B cell (primary cell): ENCODE results near the gene SLC7A1. TPM values are rescaled to one million over a fixed set of nuclear protein-coding genes. Genes with fewer than 3 reads are reported as not detected.

Experiments used
- ATAC-seq: fragments of 200-7000 bp; cut with Tn5 transposase; one replicate; pipeline ENCODE4 v1.10.0; 2021; ENCODE audit warnings: low read depth, mild to moderate bottlenecking, moderate number of reproducible peaks, moderate library complexity
- CTCF ChIA-PET: fragments of 350-600 bp; sonication (Branson Sonifier 250); formaldehyde crosslinking; loops from one replicate; lab custom pipeline; 2021; ENCODE audit warnings: antibody characterized with exemption, inconsistent platforms; lab: Charles Lee
- POLR2A ChIA-PET: fragments of 350-600 bp; sonication (Branson Sonifier 250); formaldehyde crosslinking; loops from one replicate; lab custom pipeline; 2021; ENCODE audit warnings: antibody characterized with exemption; lab: Charles Lee
- DNase-seq: peaks from one replicate; pipeline ENCODE4 v3.0.0; 2013
- H2AFZ ChIP-seq: 2 replicates; pipeline ENCODE4 v1.6.1; 2012; ENCODE audit warnings: mild to moderate bottlenecking, low read depth, low read length; ENCODE audit not compliant: insufficient read depth, poor library complexity, severe bottlenecking
- H3K27ac ChIP-seq, 2 donors: 1 replicate in 1 of 2; 2 replicates in 1 of 2; pipeline ENCODE4 v1.5.1; 2012 to 2013; ENCODE audit warnings: low read length in 2 of 2, mild to moderate bottlenecking in 2 of 2, moderate library complexity in 1 of 2
- H3K27me3 ChIP-seq, 4 experiments: fragments of 200-600 bp in 1 of 4; sonication (generic) in 1 of 4; replicated peaks in 1 of 4; 1 replicate in 2 of 4; 2 replicates in 2 of 4; pipeline versions ENCODE4 v1.6.1 to v1.7.0; 2013 to 2016; ENCODE audit warnings: low read length in 3 of 4, mild to moderate bottlenecking in 2 of 4, mixed read lengths in 1 of 4, moderate library complexity in 1 of 4; ENCODE audit not compliant: insufficient read depth in 4 of 4, control insufficient read depth in 3 of 4; ENCODE audit errors: control extremely low read depth in 1 of 4
- H3K36me3 ChIP-seq, 2 experiments: replicated peaks in 1 of 2; 1 replicate in 1 of 2; 2 replicates in 1 of 2; pipeline versions ENCODE4 v1.6.1 to v1.7.1; 2013; ENCODE audit warnings: low read length in 1 of 2; ENCODE audit not compliant: insufficient read depth in 2 of 2, control insufficient read depth in 1 of 2; ENCODE audit errors: control extremely low read depth in 1 of 2, extremely low read depth in 1 of 2
- H3K4me1 ChIP-seq, 2 donors: fragments of 200-600 bp in 1 of 2; sonication (generic) in 1 of 2; 1 replicate in 1 of 2; 2 replicates in 1 of 2; pipeline versions ENCODE4 v1.5.1 to v1.6.1; 2013 to 2017; ENCODE audit warnings: low read length in 2 of 2; ENCODE audit not compliant: control insufficient read depth in 2 of 2, insufficient read depth in 2 of 2
- H3K4me2 ChIP-seq: replicated peaks from 2 replicates; pipeline ENCODE3; 2012; ENCODE audit warnings: mild to moderate bottlenecking, low read depth, low read length; ENCODE audit not compliant: poor library complexity, severe bottlenecking
- H3K4me3 ChIP-seq, 5 experiments: fragments of 200-600 bp in 1 of 5; sonication (generic) in 1 of 5; 1 replicate in 3 of 5; 2 replicates in 2 of 5; pipeline versions ENCODE4 v1.5.1 to v1.7.0; 2011 to 2016; ENCODE audit warnings: low read length in 4 of 5, mild to moderate bottlenecking in 4 of 5, low read depth in 2 of 5, control low read depth in 1 of 5, moderate library complexity in 1 of 5; ENCODE audit not compliant: insufficient read depth in 1 of 5; ENCODE audit errors: control extremely low read depth in 1 of 5, extremely low read depth in 1 of 5
- H3K79me2 ChIP-seq: fragments of 200-600 bp; sonication (generic); one replicate; pipeline ENCODE4 v1.6.0; 2016; ENCODE audit warnings: low read length; ENCODE audit not compliant: control insufficient read depth, insufficient read depth
- H3K9ac ChIP-seq: fragments of 200-600 bp; sonication (generic); 2 replicates; pipeline ENCODE4 v1.6.1; 2017; ENCODE audit warnings: mild to moderate bottlenecking, low read length, moderate library complexity
- H3K9me3 ChIP-seq, 3 donors: one replicate each; pipeline versions ENCODE4 v1.6.1 to v1.7.1; 2013; ENCODE audit warnings: low read length in 2 of 3; ENCODE audit not compliant: control insufficient read depth in 2 of 3, insufficient read depth in 1 of 3; ENCODE audit errors: control extremely low read depth in 1 of 3
- H4K20me1 ChIP-seq: 2 replicates; pipeline ENCODE4 v1.6.0; 2012; ENCODE audit warnings: mild to moderate bottlenecking, low read length; ENCODE audit not compliant: insufficient read depth, control insufficient read depth, poor library complexity, severe bottlenecking
- H3K27ac Mint-ChIP-seq: one replicate; pipeline ENCODE4 v1.8.0; 2021; ENCODE audit warnings: mixed read lengths
- H3K27me3 Mint-ChIP-seq: one replicate; pipeline ENCODE4 v1.8.0; 2021; ENCODE audit warnings: mixed read lengths
- H3K4me1 Mint-ChIP-seq: one replicate; pipeline ENCODE4 v1.8.0; 2021; ENCODE audit warnings: mixed read lengths
- H3K4me3 Mint-ChIP-seq: one replicate; pipeline ENCODE4 v1.8.0; 2021; ENCODE audit warnings: mixed read lengths
- H3K9me3 Mint-ChIP-seq: one replicate; pipeline ENCODE4 v1.8.0; 2022; ENCODE audit warnings: mixed read lengths; ENCODE audit not compliant: insufficient read depth
- EZH2 ChIP-seq: IDR thresholded peaks from 2 replicates; pipeline ENCODE4 v1.6.1; 2012; ENCODE audit warnings: borderline replicate concordance, low read depth, mild to moderate bottlenecking, moderate library complexity, low read length; ENCODE audit not compliant: insufficient read depth, poor library complexity, severe bottlenecking
- WGBS: methylation state at CpG from one replicate; pipeline ENCODE4 v1.1.5; 2013; ENCODE audit warnings: missing lambda C conversion rate; ENCODE audit not compliant: insufficient coverage; 5-methylcytosine and 5-hydroxymethylcytosine counted together
- intact Hi-C: fragments of 100-400 bp; cut with micrococcal nuclease; formaldehyde crosslinking; loops from one replicate; pipeline ENCODE4 v1.10.0; 2022
- polyA plus RNA-seq: library from polyadenylated mRNA; depleted of rRNA; stranded (reverse); fragments of >200 nt; gene quantifications from 2 replicates; pipeline ENCODE4 v1.2.3, GENCODE V29; 2012
- total RNA-seq, 2 donors: library from RNA; stranded (reverse); fragments of 120-200 nt in 1 of 2; gene quantifications; 1 replicate in 1 of 2; 2 replicates in 1 of 2; pipeline versions ENCODE4 v1.2.3 to v1.2.4, GENCODE V29; 2013 to 2022
- TF ChIP-seq, protein P1 (sequence below): fragments of 200-600 bp; IDR thresholded peaks from one replicate; pipeline ENCODE4 v1.8.0; 2022; ENCODE audit warnings: antibody characterized with exemption, mild to moderate bottlenecking

Gene SLC7A1
- total and polyA plus RNA-seq, 2 donors (not counting 1 experiment from before 2014, with no cell fraction given) = 3.3 to 23.1 TPM

GRCh38 chr13:29539856-29540255 is 55.6 kb downstream of the SLC7A1 start:
- Histone ChIP-seq H3K27me3 (no peaks in the 10 kb centered on the region), H3K79me2 (peaks cover 32% of the 10 kb centered on the region), H3K9ac (no peak overlapping the region), H3K27ac (no peak overlapping the region), H3K4me3 (no peak overlapping the region), H3K36me3 (peaks cover 0 to 2% of the 10 kb centered on the region in 2 experiments), H2AFZ (no peak overlapping the region), H3K4me2 (no peak overlapping the region), H4K20me1 (no peaks in the 10 kb centered on the region), H3K4me1 (no peaks in the 10 kb centered on the region), H3K9me3 (no peaks in the 10 kb centered on the region)
- no CpG with 5 or more reads among the region's 2 CpGs for WGBS
- no peak for DNase-seq
- H3K4me3 Mint-ChIP-seq = no peak overlapping the region
- no peak overlapping the region for H3K27ac Mint-ChIP-seq
- no peaks in the 10 kb centered on the region for H3K9me3 Mint-ChIP-seq
- POLR2A ChIA-PET = no interaction called here
- TF ChIP-seq EZH2 = no peak
- TF ChIP-seq, protein P1, sequence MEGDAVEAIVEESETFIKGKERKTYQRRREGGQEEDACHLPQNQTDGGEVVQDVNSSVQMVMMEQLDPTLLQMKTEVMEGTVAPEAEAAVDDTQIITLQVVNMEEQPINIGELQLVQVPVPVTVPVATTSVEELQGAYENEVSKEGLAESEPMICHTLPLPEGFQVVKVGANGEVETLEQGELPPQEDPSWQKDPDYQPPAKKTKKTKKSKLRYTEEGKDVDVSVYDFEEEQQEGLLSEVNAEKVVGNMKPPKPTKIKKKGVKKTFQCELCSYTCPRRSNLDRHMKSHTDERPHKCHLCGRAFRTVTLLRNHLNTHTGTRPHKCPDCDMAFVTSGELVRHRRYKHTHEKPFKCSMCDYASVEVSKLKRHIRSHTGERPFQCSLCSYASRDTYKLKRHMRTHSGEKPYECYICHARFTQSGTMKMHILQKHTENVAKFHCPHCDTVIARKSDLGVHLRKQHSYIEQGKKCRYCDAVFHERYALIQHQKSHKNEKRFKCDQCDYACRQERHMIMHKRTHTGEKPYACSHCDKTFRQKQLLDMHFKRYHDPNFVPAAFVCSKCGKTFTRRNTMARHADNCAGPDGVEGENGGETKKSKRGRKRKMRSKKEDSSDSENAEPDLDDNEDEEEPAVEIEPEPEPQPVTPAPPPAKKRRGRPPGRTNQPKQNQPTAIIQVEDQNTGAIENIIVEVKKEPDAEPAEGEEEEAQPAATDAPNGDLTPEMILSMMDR = no peak
- no peaks in the 10 kb centered on the region for H3K27me3 Mint-ChIP-seq
- intact Hi-C loops = no loop called here
- peaks cover 11% of the 10 kb centered on the region for H3K4me1 Mint-ChIP-seq
- ATAC-seq = no peak
- CTCF ChIA-PET = no interaction called here

DNA sequence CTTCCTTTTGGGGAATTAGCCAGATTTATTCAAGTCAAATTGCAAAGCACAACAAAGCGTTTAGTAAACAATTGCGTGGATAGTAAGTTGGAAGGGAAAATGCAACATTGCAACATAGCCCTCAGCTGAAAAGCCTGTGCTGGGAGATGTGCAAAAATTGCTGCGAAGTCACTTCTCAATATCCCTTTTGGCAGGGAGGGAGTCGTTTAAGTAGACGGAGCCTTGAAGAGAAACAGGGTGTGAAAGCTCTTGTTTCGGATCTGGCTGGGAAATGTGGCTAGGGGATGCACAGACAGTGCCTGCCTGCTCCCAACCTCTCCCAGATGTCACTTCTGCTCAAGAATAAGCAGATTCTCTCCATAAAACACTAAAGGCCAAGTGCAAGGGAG is 56.8 kb downstream of the SLC7A1 start:
- Mint-ChIP-seq H3K4me3 (no peak overlapping the region), H3K9me3 (no peaks in the 10 kb centered on the region), H3K27me3 (no peaks in the 10 kb centered on the region), H3K4me1 (peaks cover 11% of the 10 kb centered on the region), H3K27ac (no peak overlapping the region)
- TF ChIP-seq, protein P1 = no peak
- no peak for TF ChIP-seq EZH2
- Histone ChIP-seq H3K4me3 (no peak overlapping the region), H3K9me3 (no peaks in the 10 kb centered on the region), H4K20me1 (no peaks in the 10 kb centered on the region), H3K27ac (no peak overlapping the region), H3K4me2 (no peak overlapping the region), H2AFZ (no peak overlapping the region), H3K27me3 (no peaks in the 10 kb centered on the region), H3K9ac (no peak overlapping the region), H3K79me2 (peaks cover 24% of the 10 kb centered on the region), H3K36me3 (peaks cover 0 to 2% of the 10 kb centered on the region in 2 experiments), H3K4me1 (no peaks in the 10 kb centered on the region)
- 100% methylated on average over 2 of the region's 6 CpGs for WGBS
- POLR2A ChIA-PET = no interaction called here
- ATAC-seq (no peak), DNase-seq (no peak)
- CTCF ChIA-PET = interaction anchor here (2.1 kb wide), 1 partner anchor 30 kb away, joined by 8 read pairs; no protein-coding TSS in a partner anchor
- intact Hi-C loops = no loop called here
